ENCODE data around the gene SUSD2.

The SUSD2 gene

DNA sequence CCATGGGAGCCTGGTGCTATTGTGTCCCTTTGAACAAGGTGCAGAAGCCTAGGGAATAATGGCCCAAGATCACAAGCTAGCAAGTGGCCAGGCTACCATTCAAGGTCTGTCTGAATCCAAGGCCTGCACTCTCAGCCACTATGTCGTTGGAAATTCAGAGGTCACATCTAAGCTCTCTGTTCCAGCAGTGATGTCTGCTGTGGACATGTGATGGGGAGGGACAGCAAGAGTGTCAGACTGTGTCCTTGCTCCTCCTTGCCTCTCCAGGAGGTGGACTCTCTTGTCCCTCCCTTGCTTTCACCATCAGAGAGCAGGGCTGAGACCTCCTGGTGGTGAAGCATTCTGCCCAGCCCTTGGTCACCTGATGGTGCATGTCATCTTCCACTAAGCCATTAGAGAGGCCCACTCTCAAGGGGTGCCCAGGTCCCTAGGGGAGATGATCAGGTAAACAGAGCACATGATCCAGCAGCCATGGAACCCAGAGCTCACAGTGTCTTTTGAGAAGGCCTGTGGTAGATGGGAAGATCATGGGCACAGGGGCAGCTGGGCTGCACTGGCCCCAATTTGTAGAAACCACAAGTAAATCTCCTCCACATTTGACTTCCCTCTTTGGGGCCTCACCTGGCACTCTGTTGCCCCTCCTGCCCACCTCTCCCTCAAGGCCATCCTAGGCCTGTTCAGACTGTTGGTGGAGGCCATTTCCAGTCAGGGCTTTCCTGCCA lies 37.1 kb upstream of the SUSD2 start:
- Histone ChIP-seq H2AFZ (ENCODE audit: low read length) (no peak overlapping the region), H3K9ac (ENCODE audit: low read length) (no peak overlapping the region), H3K27me3 (ENCODE audit: insufficient read depth, low read length) (no peaks in the 10 kb centered on the region), H3K79me2 (ENCODE audit: insufficient read depth, low read length) (no peaks in the 10 kb centered on the region), H3K36me3 (ENCODE audit: insufficient read depth, low read length) (no peaks in the 10 kb centered on the region), H3K9me2 (ENCODE audit: low read depth, low read length) (no peaks in the 10 kb centered on the region), H3K27ac (ENCODE audit: low read depth, low read length, poor library complexity, severe bottlenecking) (peak overlapping the region; percentile 72), H3K4me2 (ENCODE audit: low read length) (no peak overlapping the region), H3K4me1 (ENCODE audit: insufficient read depth, low read length, severe bottlenecking) (peaks cover 58% of the 10 kb centered on the region), H4K20me1 (ENCODE audit: insufficient read depth, low read length) (no peaks in the 10 kb centered on the region), H3K9me3 (ENCODE audit: low read length) (no peaks in the 10 kb centered on the region), H3F3A (ENCODE audit: insufficient read depth, low read length) (no peaks in the 10 kb centered on the region), H3K4me3 (ENCODE audit: low read depth, low read length, poor library complexity, severe bottlenecking) (no peak overlapping the region)
- no peak for TF ChIP-seq EZH2 (IDR thresholded peaks at IDR 0.05; ENCODE audit: borderline replicate concordance, low read length)
- TF ChIP-seq, protein P1, sequence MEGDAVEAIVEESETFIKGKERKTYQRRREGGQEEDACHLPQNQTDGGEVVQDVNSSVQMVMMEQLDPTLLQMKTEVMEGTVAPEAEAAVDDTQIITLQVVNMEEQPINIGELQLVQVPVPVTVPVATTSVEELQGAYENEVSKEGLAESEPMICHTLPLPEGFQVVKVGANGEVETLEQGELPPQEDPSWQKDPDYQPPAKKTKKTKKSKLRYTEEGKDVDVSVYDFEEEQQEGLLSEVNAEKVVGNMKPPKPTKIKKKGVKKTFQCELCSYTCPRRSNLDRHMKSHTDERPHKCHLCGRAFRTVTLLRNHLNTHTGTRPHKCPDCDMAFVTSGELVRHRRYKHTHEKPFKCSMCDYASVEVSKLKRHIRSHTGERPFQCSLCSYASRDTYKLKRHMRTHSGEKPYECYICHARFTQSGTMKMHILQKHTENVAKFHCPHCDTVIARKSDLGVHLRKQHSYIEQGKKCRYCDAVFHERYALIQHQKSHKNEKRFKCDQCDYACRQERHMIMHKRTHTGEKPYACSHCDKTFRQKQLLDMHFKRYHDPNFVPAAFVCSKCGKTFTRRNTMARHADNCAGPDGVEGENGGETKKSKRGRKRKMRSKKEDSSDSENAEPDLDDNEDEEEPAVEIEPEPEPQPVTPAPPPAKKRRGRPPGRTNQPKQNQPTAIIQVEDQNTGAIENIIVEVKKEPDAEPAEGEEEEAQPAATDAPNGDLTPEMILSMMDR (IDR thresholded peaks at IDR 0.05; ENCODE audit: low read length): no peak

DNA sequence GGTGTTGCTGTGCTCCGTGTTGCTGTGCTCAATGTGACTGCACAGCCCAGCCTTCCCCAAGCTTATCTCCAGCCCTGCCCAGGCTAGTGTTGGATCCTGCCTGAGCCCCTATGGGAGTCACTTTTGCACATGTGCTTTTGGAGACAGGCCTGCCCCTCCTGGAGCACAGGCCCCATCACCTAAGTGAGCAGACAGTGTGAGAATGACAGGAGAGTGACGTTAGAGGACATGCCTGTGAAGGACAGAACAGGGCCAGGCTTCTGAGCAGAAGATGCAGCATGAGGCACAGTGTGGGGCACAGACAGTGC lies 36.6 kb upstream of the SUSD2 start:
- no peak overlapping the region for H3K4me2 ChIP-seq (ENCODE audit: low read length)
- no peak overlapping the region for H3K4me3 ChIP-seq (ENCODE audit: low read depth, low read length, poor library complexity, severe bottlenecking)
- peak overlapping the region; percentile 72 for H3K27ac ChIP-seq (ENCODE audit: low read depth, low read length, poor library complexity, severe bottlenecking)
- no peaks in the 10 kb centered on the region for H3K79me2 ChIP-seq (ENCODE audit: insufficient read depth, low read length)
- H3K9me3 ChIP-seq (ENCODE audit: low read length): no peaks in the 10 kb centered on the region
- H3K9me2 ChIP-seq (ENCODE audit: low read depth, low read length): no peaks in the 10 kb centered on the region
- no peaks in the 10 kb centered on the region for H4K20me1 ChIP-seq (ENCODE audit: insufficient read depth, low read length)
- peaks cover 58% of the 10 kb centered on the region for H3K4me1 ChIP-seq (ENCODE audit: insufficient read depth, low read length, severe bottlenecking)
- TF ChIP-seq EZH2 (IDR thresholded peaks at IDR 0.05; ENCODE audit: borderline replicate concordance, low read length): no peak
- TF ChIP-seq, protein P1 (IDR thresholded peaks at IDR 0.05; ENCODE audit: low read length): no peak
- no peak overlapping the region for H3K9ac ChIP-seq (ENCODE audit: low read length)
- no peaks in the 10 kb centered on the region for H3K36me3 ChIP-seq (ENCODE audit: insufficient read depth, low read length)
- no peak overlapping the region for H2AFZ ChIP-seq (ENCODE audit: low read length)
- H3K27me3 ChIP-seq (ENCODE audit: insufficient read depth, low read length): no peaks in the 10 kb centered on the region
- H3F3A ChIP-seq (ENCODE audit: insufficient read depth, low read length): no peaks in the 10 kb centered on the region

DNA sequence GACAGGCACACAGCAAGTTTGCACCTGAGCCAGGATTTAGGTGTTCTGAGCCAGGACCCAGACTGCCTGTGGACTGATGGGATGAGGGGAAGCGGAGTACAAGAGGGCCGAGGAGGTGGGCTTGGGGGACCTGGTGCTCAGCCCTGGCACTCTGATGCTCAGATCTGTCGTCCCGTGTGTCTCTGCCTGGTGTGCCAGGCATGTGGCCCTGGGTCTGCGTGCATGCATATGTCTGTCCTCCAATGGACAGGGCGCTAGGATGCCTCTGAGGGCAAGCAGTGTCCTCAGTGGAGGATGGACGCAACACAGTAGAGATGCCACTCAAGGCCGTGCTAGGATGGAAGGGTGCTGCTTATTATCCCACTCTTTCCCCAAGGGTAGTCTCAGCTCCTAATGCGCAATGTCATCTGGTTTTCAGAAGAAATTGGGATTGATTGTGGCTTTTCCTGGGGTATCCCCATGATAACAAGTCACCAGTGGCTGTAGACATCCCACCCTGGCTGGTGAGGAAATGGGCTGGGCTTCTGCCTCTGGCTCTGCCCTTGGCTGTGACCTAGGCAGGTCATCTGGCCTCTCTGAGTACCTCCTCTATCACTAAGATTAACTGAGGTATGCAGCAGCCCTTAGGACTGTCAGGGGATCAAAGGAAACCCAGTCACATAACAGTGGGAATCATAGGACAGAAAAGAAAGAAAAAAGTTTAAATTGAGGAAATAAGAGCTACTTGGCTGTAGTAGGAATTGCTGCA lies 35.7 kb upstream of the SUSD2 start:
- Histone ChIP-seq H3K4me3 (ENCODE audit: low read depth, low read length, poor library complexity, severe bottlenecking) (peak overlapping the region; percentile 1), H3F3A (ENCODE audit: insufficient read depth, low read length) (no peaks in the 10 kb centered on the region), H3K4me1 (ENCODE audit: insufficient read depth, low read length, severe bottlenecking) (peaks cover 49% of the 10 kb centered on the region), H3K9me2 (ENCODE audit: low read depth, low read length) (no peaks in the 10 kb centered on the region), H4K20me1 (ENCODE audit: insufficient read depth, low read length) (no peaks in the 10 kb centered on the region), H3K27me3 (ENCODE audit: insufficient read depth, low read length) (no peaks in the 10 kb centered on the region), H3K36me3 (ENCODE audit: insufficient read depth, low read length) (no peaks in the 10 kb centered on the region), H3K9ac (ENCODE audit: low read length) (peak overlapping the region; percentile 32; the same call in 1 of the 2 replicates), H3K79me2 (ENCODE audit: insufficient read depth, low read length) (no peaks in the 10 kb centered on the region), H3K27ac (ENCODE audit: low read depth, low read length, poor library complexity, severe bottlenecking) (peak overlapping the region; percentile 72), H2AFZ (ENCODE audit: low read length) (no peak overlapping the region), H3K4me2 (ENCODE audit: low read length) (peak overlapping the region; percentile 30; the same call in 1 of the 2 replicates), H3K9me3 (ENCODE audit: low read length) (no peaks in the 10 kb centered on the region)
- TF ChIP-seq, protein P1 (IDR thresholded peaks at IDR 0.05; ENCODE audit: low read length): no peak
- no peak for TF ChIP-seq EZH2 (IDR thresholded peaks at IDR 0.05; ENCODE audit: borderline replicate concordance, low read length)
